Fibroblast of villous mesenchyme (primary cell): ENCODE results near the gene TNK2. TPM values are rescaled to one million over a fixed set of nuclear protein-coding genes. Genes with fewer than 3 reads are reported as not detected.
A peak's percentile ranks its signal among the peaks of the same experiment; 100 is the strongest.

Experiments used
- DNase-seq: peaks from one replicate; pipeline ENCODE4 v3.0.0-alpha.2; 2010; ENCODE audit warnings: low read depth
- H3K4me3 ChIP-seq: 2 replicates; pipeline ENCODE4 v1.5.1; 2011; ENCODE audit warnings: low read depth, mild to moderate bottlenecking, low read length
- CTCF ChIP-seq: IDR thresholded peaks from 2 replicates; pipeline ENCODE4 v1.5.1; 2012; ENCODE audit warnings: low read depth, mild to moderate bottlenecking, low read length; ENCODE audit not compliant: insufficient read depth
- total RNA-seq: library from RNA; depleted of rRNA; stranded (reverse); fragments of >200 nt; gene quantifications from 2 replicates; pipeline ENCODE4 v1.2.3, GENCODE V29; 2012

TNK2 gene
- total RNA-seq, 1 donor = 12.1 TPM

- peak overlapping the region; percentile 33 for H3K4me3 ChIP-seq
- peak; percentile 68 for DNase-seq
- TF ChIP-seq CTCF = no peak
These were observed 16.0 kb downstream of the TNK2 start for GRCh38 chr3:195892105-195893043.

- no peak overlapping the region for H3K4me3 ChIP-seq
- DNase-seq = no peak
- no peak for TF ChIP-seq CTCF
These were observed 16.8 kb downstream of the TNK2 start for GRCh38 chr3:195891431-195892104.

GRCh38 chr3:195889870-195890295 lies 18.5 kb downstream of the TNK2 start:
- TF ChIP-seq CTCF = no peak
- H3K4me3 ChIP-seq = no peak overlapping the region
- DNase-seq = no peak

- no peak overlapping the region for H3K4me3 ChIP-seq
- DNase-seq = no peak
- no peak for TF ChIP-seq CTCF
These were observed 19.1 kb downstream of the TNK2 start for GRCh38 chr3:195888981-195889869.

GRCh38 chr3:195888311-195888761 lies 20.0 kb downstream of the TNK2 start:
- no peak for DNase-seq
- no peak for TF ChIP-seq CTCF
- no peak overlapping the region for H3K4me3 ChIP-seq

GRCh38 chr3:195887670-195888069 lies 20.7 kb downstream of the TNK2 start:
- no peak for TF ChIP-seq CTCF
- no peak overlapping the region for H3K4me3 ChIP-seq
- DNase-seq = no peak
